ENCODE results near the gene LRRC27.

LRRC27 gene

GRCh38 chr10:132306343-132306685 lies 25.7 kb upstream of the LRRC27 start:
- H3K79me2 ChIP-seq (ENCODE audit: insufficient read depth, low read length), result no peaks in the 10 kb centered on the region
- H3K27ac ChIP-seq (ENCODE audit: low read depth, low read length, poor library complexity, severe bottlenecking), result no peak overlapping the region
- H3K27me3 ChIP-seq (ENCODE audit: insufficient read depth, low read length), result no peaks in the 10 kb centered on the region
- no peak overlapping the region for H3K4me2 ChIP-seq (ENCODE audit: low read length)
- H3K4me3 ChIP-seq (ENCODE audit: low read depth, low read length, poor library complexity, severe bottlenecking), result no peak overlapping the region
- H3K9ac ChIP-seq (ENCODE audit: low read length), result no peak overlapping the region
- TF ChIP-seq CTCF (IDR thresholded peaks at IDR 0.05; ENCODE audit: low read length) (no peak), EZH2 (IDR thresholded peaks at IDR 0.05; ENCODE audit: borderline replicate concordance, low read length) (no peak)
- H3K36me3 ChIP-seq (ENCODE audit: insufficient read depth, low read length), result no peaks in the 10 kb centered on the region
- H3K9me3 ChIP-seq (ENCODE audit: low read length), result no peaks in the 10 kb centered on the region
- H3K9me2 ChIP-seq (ENCODE audit: low read depth, low read length), result no peaks in the 10 kb centered on the region
- no peaks in the 10 kb centered on the region for H3K4me1 ChIP-seq (ENCODE audit: insufficient read depth, low read length, severe bottlenecking)
- H3F3A ChIP-seq (ENCODE audit: insufficient read depth, low read length), result no peaks in the 10 kb centered on the region
- H2AFZ ChIP-seq (ENCODE audit: low read length), result no peak overlapping the region
- no peaks in the 10 kb centered on the region for H4K20me1 ChIP-seq (ENCODE audit: insufficient read depth, low read length)

- Histone ChIP-seq H3K79me2 (ENCODE audit: insufficient read depth, low read length) (no peaks in the 10 kb centered on the region), H3K9ac (ENCODE audit: low read length) (no peak overlapping the region), H3K4me2 (ENCODE audit: low read length) (no peak overlapping the region)
Observed at GRCh38 chr10:132306864-132307751, 24.9 kb upstream of the LRRC27 start.

GRCh38 chr10:132307823-132308586 lies 24.0 kb upstream of the LRRC27 start, which contains the start of gene STK32C:
Gene STK32C, minus strand, starts transcription at chr10:132307950. Its CDS starts 117 bp downstream, at chr10:132307833.
- Histone ChIP-seq H3K9me2 (ENCODE audit: low read depth, low read length) (no peaks in the 10 kb centered on the region), H3K4me1 (ENCODE audit: insufficient read depth, low read length, severe bottlenecking) (no peaks in the 10 kb centered on the region), H3K27me3 (ENCODE audit: insufficient read depth, low read length) (no peaks in the 10 kb centered on the region), H3K4me2 (ENCODE audit: low read length) (no peak within 1 kb of the TSS), H4K20me1 (ENCODE audit: insufficient read depth, low read length) (no peaks in the 10 kb centered on the region), H3K79me2 (ENCODE audit: insufficient read depth, low read length) (no peaks in the 10 kb centered on the region), H3K4me3 (ENCODE audit: low read depth, low read length, poor library complexity, severe bottlenecking) (no peak within 1 kb of the TSS), H3K9ac (ENCODE audit: low read length) (no peak within 1 kb of the TSS), H3K9me3 (ENCODE audit: low read length) (no peaks in the 10 kb centered on the region), H3F3A (ENCODE audit: insufficient read depth, low read length) (no peaks in the 10 kb centered on the region), H3K36me3 (ENCODE audit: insufficient read depth, low read length) (no peaks in the 10 kb centered on the region), H2AFZ (ENCODE audit: low read length) (no peak within 1 kb of the TSS), H3K27ac (ENCODE audit: low read depth, low read length, poor library complexity, severe bottlenecking) (no peak within 1 kb of the TSS)
- TF ChIP-seq CTCF (IDR thresholded peaks at IDR 0.05; ENCODE audit: low read length) (no peak), EZH2 (IDR thresholded peaks at IDR 0.05; ENCODE audit: borderline replicate concordance, low read length) (no peak)

More at GRCh38 chr10:132306864-132307751, 24.9 kb upstream of the LRRC27 start:
- H3K36me3 ChIP-seq (ENCODE audit: insufficient read depth, low read length), result no peaks in the 10 kb centered on the region
- H3K9me2 ChIP-seq (ENCODE audit: low read depth, low read length), result no peaks in the 10 kb centered on the region
- H3F3A ChIP-seq (ENCODE audit: insufficient read depth, low read length), result no peaks in the 10 kb centered on the region
- TF ChIP-seq EZH2 (IDR thresholded peaks at IDR 0.05; ENCODE audit: borderline replicate concordance, low read length), result no peak
- no peak for TF ChIP-seq CTCF (IDR thresholded peaks at IDR 0.05; ENCODE audit: low read length)
- H4K20me1 ChIP-seq (ENCODE audit: insufficient read depth, low read length), result no peaks in the 10 kb centered on the region
- no peak overlapping the region for H2AFZ ChIP-seq (ENCODE audit: low read length)
- H3K27me3 ChIP-seq (ENCODE audit: insufficient read depth, low read length), result no peaks in the 10 kb centered on the region
- no peaks in the 10 kb centered on the region for H3K9me3 ChIP-seq (ENCODE audit: low read length)
- no peak overlapping the region for H3K27ac ChIP-seq (ENCODE audit: low read depth, low read length, poor library complexity, severe bottlenecking)
- H3K4me1 ChIP-seq (ENCODE audit: insufficient read depth, low read length, severe bottlenecking), result no peaks in the 10 kb centered on the region
- H3K4me3 ChIP-seq (ENCODE audit: low read depth, low read length, poor library complexity, severe bottlenecking), result no peak overlapping the region

Measured in OCI-LY1 (cell line).